ENCODE data around the gene ZCCHC7.

Gene ZCCHC7

GRCh38 chr9:37221489-37222106 is 101.2 kb downstream of the ZCCHC7 start:
- Histone ChIP-seq H3K9ac (ENCODE audit: low read length) (no peak overlapping the region), H3K4me3 (ENCODE audit: low read length) (no peak overlapping the region), H3K36me3 (ENCODE audit: control insufficient read depth, insufficient read depth, low read length) (no peaks in the 10 kb centered on the region), H3K27me3 (ENCODE audit: control insufficient read depth, insufficient read depth, low read length) (no peaks in the 10 kb centered on the region), H3K9me3 (ENCODE audit: control insufficient read depth, low read length) (no peaks in the 10 kb centered on the region), H3K4me1 (ENCODE audit: control insufficient read depth, insufficient read depth, low read length) (no peaks in the 10 kb centered on the region)

- Histone ChIP-seq H3K4me1 (ENCODE audit: control insufficient read depth, insufficient read depth, low read length) (no peaks in the 10 kb centered on the region), H3K9ac (ENCODE audit: low read length) (no peak overlapping the region), H3K27me3 (ENCODE audit: control insufficient read depth, insufficient read depth, low read length) (no peaks in the 10 kb centered on the region), H3K4me3 (ENCODE audit: low read length) (no peak overlapping the region), H3K36me3 (ENCODE audit: control insufficient read depth, insufficient read depth, low read length) (no peaks in the 10 kb centered on the region), H3K9me3 (ENCODE audit: control insufficient read depth, low read length) (no peaks in the 10 kb centered on the region)
These were observed 109.1 kb downstream of the ZCCHC7 start for GRCh38 chr9:37229455-37229854.

GRCh38 chr9:37229882-37230482 is 109.6 kb downstream of the ZCCHC7 start:
- H3K9ac ChIP-seq (ENCODE audit: low read length) = no peak overlapping the region
- H3K36me3 ChIP-seq (ENCODE audit: control insufficient read depth, insufficient read depth, low read length) = no peaks in the 10 kb centered on the region
- H3K27me3 ChIP-seq (ENCODE audit: control insufficient read depth, insufficient read depth, low read length) = no peaks in the 10 kb centered on the region
- H3K4me3 ChIP-seq (ENCODE audit: low read length) = no peak overlapping the region
- H3K4me1 ChIP-seq (ENCODE audit: control insufficient read depth, insufficient read depth, low read length) = no peaks in the 10 kb centered on the region
- no peaks in the 10 kb centered on the region for H3K9me3 ChIP-seq (ENCODE audit: control insufficient read depth, low read length)

GRCh38 chr9:37236822-37237221 is 116.4 kb downstream of the ZCCHC7 start:
- Histone ChIP-seq H3K9ac (ENCODE audit: low read length) (no peak overlapping the region), H3K9me3 (ENCODE audit: control insufficient read depth, low read length) (no peaks in the 10 kb centered on the region), H3K4me3 (ENCODE audit: low read length) (no peak overlapping the region), H3K36me3 (ENCODE audit: control insufficient read depth, insufficient read depth, low read length) (no peaks in the 10 kb centered on the region), H3K4me1 (ENCODE audit: control insufficient read depth, insufficient read depth, low read length) (no peaks in the 10 kb centered on the region), H3K27me3 (ENCODE audit: control insufficient read depth, insufficient read depth, low read length) (no peaks in the 10 kb centered on the region)

GRCh38 chr9:37238122-37238521 is 117.7 kb downstream of the ZCCHC7 start:
- Histone ChIP-seq H3K4me3 (ENCODE audit: low read length) (no peak overlapping the region), H3K27me3 (ENCODE audit: control insufficient read depth, insufficient read depth, low read length) (no peaks in the 10 kb centered on the region), H3K9me3 (ENCODE audit: control insufficient read depth, low read length) (no peaks in the 10 kb centered on the region), H3K4me1 (ENCODE audit: control insufficient read depth, insufficient read depth, low read length) (peaks cover under 1% of the 10 kb centered on the region), H3K36me3 (ENCODE audit: control insufficient read depth, insufficient read depth, low read length) (no peaks in the 10 kb centered on the region), H3K9ac (ENCODE audit: low read length) (no peak overlapping the region)

GRCh38 chr9:37239224-37239859 is 119.0 kb downstream of the ZCCHC7 start:
- Histone ChIP-seq H3K36me3 (ENCODE audit: control insufficient read depth, insufficient read depth, low read length) (no peaks in the 10 kb centered on the region), H3K4me1 (ENCODE audit: control insufficient read depth, insufficient read depth, low read length) (peaks cover 5% of the 10 kb centered on the region), H3K9me3 (ENCODE audit: control insufficient read depth, low read length) (no peaks in the 10 kb centered on the region), H3K9ac (ENCODE audit: low read length) (no peak overlapping the region), H3K27me3 (ENCODE audit: control insufficient read depth, insufficient read depth, low read length) (no peaks in the 10 kb centered on the region), H3K4me3 (ENCODE audit: low read length) (no peak overlapping the region)

- H3K9me3 ChIP-seq (ENCODE audit: control insufficient read depth, low read length) = no peaks in the 10 kb centered on the region
- H3K36me3 ChIP-seq (ENCODE audit: control insufficient read depth, insufficient read depth, low read length) = no peaks in the 10 kb centered on the region
- peaks cover 5% of the 10 kb centered on the region for H3K4me1 ChIP-seq (ENCODE audit: control insufficient read depth, insufficient read depth, low read length)
- H3K4me3 ChIP-seq (ENCODE audit: low read length) = no peak overlapping the region
- H3K27me3 ChIP-seq (ENCODE audit: control insufficient read depth, insufficient read depth, low read length) = no peaks in the 10 kb centered on the region
- H3K9ac ChIP-seq (ENCODE audit: low read length) = no peak overlapping the region
These were observed 119.5 kb downstream of the ZCCHC7 start for GRCh38 chr9:37239921-37240320.

GRCh38 chr9:37241340-37241739 is 121.0 kb downstream of the ZCCHC7 start:
- Histone ChIP-seq H3K9ac (ENCODE audit: low read length) (no peak overlapping the region), H3K4me1 (ENCODE audit: control insufficient read depth, insufficient read depth, low read length) (peaks cover 5% of the 10 kb centered on the region), H3K27me3 (ENCODE audit: control insufficient read depth, insufficient read depth, low read length) (no peaks in the 10 kb centered on the region), H3K4me3 (ENCODE audit: low read length) (no peak overlapping the region), H3K36me3 (ENCODE audit: control insufficient read depth, insufficient read depth, low read length) (no peaks in the 10 kb centered on the region), H3K9me3 (ENCODE audit: control insufficient read depth, low read length) (no peaks in the 10 kb centered on the region)

- Histone ChIP-seq H3K36me3 (ENCODE audit: control insufficient read depth, insufficient read depth, low read length) (no peaks in the 10 kb centered on the region), H3K4me3 (ENCODE audit: low read length) (no peak overlapping the region), H3K27me3 (ENCODE audit: control insufficient read depth, insufficient read depth, low read length) (no peaks in the 10 kb centered on the region), H3K4me1 (ENCODE audit: control insufficient read depth, insufficient read depth, low read length) (peaks cover 5% of the 10 kb centered on the region), H3K9me3 (ENCODE audit: control insufficient read depth, low read length) (no peaks in the 10 kb centered on the region), H3K9ac (ENCODE audit: low read length) (no peak overlapping the region)
These were observed 121.7 kb downstream of the ZCCHC7 start for GRCh38 chr9:37242089-37242488.

- H3K27me3 ChIP-seq (ENCODE audit: control insufficient read depth, insufficient read depth, low read length) = no peaks in the 10 kb centered on the region
- no peak overlapping the region for H3K9ac ChIP-seq (ENCODE audit: low read length)
- no peaks in the 10 kb centered on the region for H3K36me3 ChIP-seq (ENCODE audit: control insufficient read depth, insufficient read depth, low read length)
- no peak overlapping the region for H3K4me3 ChIP-seq (ENCODE audit: low read length)
- no peaks in the 10 kb centered on the region for H3K9me3 ChIP-seq (ENCODE audit: control insufficient read depth, low read length)
- H3K4me1 ChIP-seq (ENCODE audit: control insufficient read depth, insufficient read depth, low read length) = peaks cover 5% of the 10 kb centered on the region
These were observed 123.4 kb downstream of the ZCCHC7 start for GRCh38 chr9:37243588-37244345.

GRCh38 chr9:37246826-37247225 is 126.5 kb downstream of the ZCCHC7 start:
- Histone ChIP-seq H3K4me1 (ENCODE audit: control insufficient read depth, insufficient read depth, low read length) (peaks cover 5% of the 10 kb centered on the region), H3K36me3 (ENCODE audit: control insufficient read depth, insufficient read depth, low read length) (no peaks in the 10 kb centered on the region), H3K27me3 (ENCODE audit: control insufficient read depth, insufficient read depth, low read length) (no peaks in the 10 kb centered on the region), H3K9me3 (ENCODE audit: control insufficient read depth, low read length) (no peaks in the 10 kb centered on the region), H3K4me3 (ENCODE audit: low read length) (no peak overlapping the region), H3K9ac (ENCODE audit: low read length) (no peak overlapping the region)

- Histone ChIP-seq H3K4me3 (ENCODE audit: low read length) (no peak overlapping the region), H3K27me3 (ENCODE audit: control insufficient read depth, insufficient read depth, low read length) (no peaks in the 10 kb centered on the region), H3K4me1 (ENCODE audit: control insufficient read depth, insufficient read depth, low read length) (no peaks in the 10 kb centered on the region), H3K9me3 (ENCODE audit: control insufficient read depth, low read length) (no peaks in the 10 kb centered on the region), H3K9ac (ENCODE audit: low read length) (no peak overlapping the region), H3K36me3 (ENCODE audit: control insufficient read depth, insufficient read depth, low read length) (no peaks in the 10 kb centered on the region)
These were observed 128.3 kb downstream of the ZCCHC7 start for GRCh38 chr9:37248651-37249163.
